H9 (cell line): ENCODE results near the gene ATP11C. TPM values are rescaled to one million over a fixed set of nuclear protein-coding genes. Genes with fewer than 3 reads are reported as not detected.
A peak's percentile ranks its signal among the peaks of the same experiment; 100 is the strongest.

Experiments
- DNase-seq: peaks from one replicate; pipeline ENCODE4 v3.0.0-alpha.2; 2017
- H2AFZ ChIP-seq: one replicate; pipeline ENCODE4 v1.6.1; 2013; ENCODE audit warnings: mild to moderate bottlenecking, low read length, control low read depth, moderate library complexity
- H2AK5ac ChIP-seq: 2 replicates; pipeline ENCODE4 v1.6.1; 2013; ENCODE audit warnings: low read length, control low read depth, mixed read lengths; ENCODE audit not compliant: insufficient read length
- H2BK120ac ChIP-seq: one replicate; pipeline ENCODE4 v1.6.1; 2013; ENCODE audit warnings: low read depth, mild to moderate bottlenecking, low read length, control low read depth, inconsistent platforms; ENCODE audit not compliant: poor library complexity, severe bottlenecking
- H2BK12ac ChIP-seq: 2 replicates; pipeline ENCODE4 v1.6.1; 2013; ENCODE audit warnings: low read length, control low read depth, mixed read lengths, low read depth; ENCODE audit not compliant: insufficient read length
- H2BK15ac ChIP-seq: 2 replicates; pipeline ENCODE4 v1.6.1; 2013; ENCODE audit warnings: low read depth, low read length, control low read depth
- H2BK20ac ChIP-seq: one replicate; pipeline ENCODE4 v1.6.1; 2013; ENCODE audit warnings: low read depth, mild to moderate bottlenecking, low read length, control low read depth, inconsistent platforms; ENCODE audit not compliant: poor library complexity, severe bottlenecking
- H2BK5ac ChIP-seq: 2 replicates; pipeline ENCODE4 v1.6.1; 2013; ENCODE audit warnings: low read length, control low read depth, mixed read lengths; ENCODE audit not compliant: insufficient read length
- H3K14ac ChIP-seq: 2 replicates; pipeline ENCODE4 v1.6.1; 2013; ENCODE audit warnings: low read length, control low read depth; ENCODE audit not compliant: insufficient read depth
- H3K18ac ChIP-seq: 2 replicates; pipeline ENCODE4 v1.6.1; 2013; ENCODE audit warnings: low read depth, mild to moderate bottlenecking, mixed read lengths, low read length, control low read depth; ENCODE audit not compliant: insufficient read length
- H3K23ac ChIP-seq: 2 replicates; pipeline ENCODE4 v1.6.1; 2013; ENCODE audit warnings: low read length, control low read depth, mixed read lengths, low read depth; ENCODE audit not compliant: insufficient read length
- H3K23me2 ChIP-seq: 2 replicates; pipeline ENCODE4 v1.6.1; 2013; ENCODE audit warnings: low read depth, mild to moderate bottlenecking, mixed read lengths, low read length, control low read depth; ENCODE audit not compliant: insufficient read length, poor library complexity, severe bottlenecking
- H3K27ac ChIP-seq: 2 replicates; pipeline ENCODE4 v1.5.1; 2013; ENCODE audit warnings: low read length, control low read depth, mixed read lengths, low read depth; ENCODE audit not compliant: insufficient read length
- H3K27me3 ChIP-seq: 2 replicates; pipeline ENCODE4 v1.6.1; 2013; ENCODE audit warnings: low read length, control low read depth, inconsistent platforms; ENCODE audit not compliant: insufficient read depth
- H3K4ac ChIP-seq: 2 replicates; pipeline ENCODE4 v1.6.1; 2013; ENCODE audit warnings: low read depth, mild to moderate bottlenecking, control low read depth, inconsistent platforms, low read length, moderate library complexity
- H3K4me1 ChIP-seq: 2 replicates; pipeline ENCODE4 v1.6.1; 2013; ENCODE audit warnings: low read length, control low read depth, inconsistent platforms; ENCODE audit not compliant: insufficient read depth
- H3K4me2 ChIP-seq: 2 replicates; pipeline ENCODE4 v1.6.1; 2013; ENCODE audit warnings: low read length, control low read depth, mixed read lengths; ENCODE audit not compliant: insufficient read length, insufficient read depth
- H3K56ac ChIP-seq: 2 replicates; pipeline ENCODE4 v1.6.1; 2013; ENCODE audit warnings: low read depth, mild to moderate bottlenecking, mixed read lengths, low read length, control low read depth; ENCODE audit not compliant: insufficient read length
- H3K79me1 ChIP-seq: 2 replicates; pipeline ENCODE4 v1.6.1; 2013; ENCODE audit warnings: low read depth, mild to moderate bottlenecking, moderate library complexity, low read length, control low read depth, inconsistent platforms; ENCODE audit not compliant: insufficient read depth, poor library complexity, severe bottlenecking
- H3K79me2 ChIP-seq: 2 replicates; pipeline ENCODE4 v1.6.1; 2013; ENCODE audit warnings: low read length, control low read depth, inconsistent platforms; ENCODE audit not compliant: insufficient read depth
- H3K9ac ChIP-seq: 2 replicates; pipeline ENCODE4 v1.6.1; 2013; ENCODE audit warnings: low read length, control low read depth, mixed read lengths; ENCODE audit not compliant: insufficient read length; ENCODE audit errors: extremely low read depth
- H3K9me3 ChIP-seq: one replicate; pipeline ENCODE4 v1.6.1; 2013; ENCODE audit warnings: low read depth, low read length, inconsistent platforms; ENCODE audit not compliant: control insufficient read depth
- H3T11ph ChIP-seq: one replicate; pipeline ENCODE4 v1.6.1; 2013; ENCODE audit warnings: mild to moderate bottlenecking, low read length, control low read depth, inconsistent platforms
- H4K20me1 ChIP-seq: one replicate; pipeline ENCODE4 v1.6.1; 2013; ENCODE audit not compliant: control insufficient read depth, insufficient read length, insufficient read depth
- H4K5ac ChIP-seq: 2 replicates; pipeline ENCODE4 v1.6.1; 2013; ENCODE audit warnings: low read depth, mild to moderate bottlenecking, mixed read lengths, low read length, control low read depth; ENCODE audit not compliant: insufficient read length
- H4K8ac ChIP-seq: replicated peaks from 2 replicates; pipeline ENCODE4 v1.6.1; 2013; ENCODE audit warnings: low read length, control low read depth, mixed read lengths, low read depth; ENCODE audit not compliant: insufficient read length
- H4K91ac ChIP-seq: 2 replicates; pipeline ENCODE4 v1.6.1; 2013; ENCODE audit warnings: low read depth, mild to moderate bottlenecking, moderate library complexity, mixed read lengths, low read length, control low read depth; ENCODE audit not compliant: insufficient read length
- H3K27ac Mint-ChIP-seq, 3 experiments: 2 replicates in 2 of 3; 3 replicates in 1 of 3; pipeline ENCODE4 v1.8.0; 2020 to 2021; ENCODE audit warnings: mixed read lengths in 3 of 3, mild to moderate bottlenecking in 1 of 3, moderate library complexity in 1 of 3
- H3K27me3 Mint-ChIP-seq: 2 replicates; pipeline ENCODE4 v1.8.0; 2021; ENCODE audit warnings: low read depth, mild to moderate bottlenecking, moderate library complexity, mixed read lengths
- H3K36me3 Mint-ChIP-seq, 3 experiments: 2 replicates in 2 of 3; 3 replicates in 1 of 3; pipeline ENCODE4 v1.8.0; 2020 to 2021; ENCODE audit warnings: low read depth in 3 of 3, mixed read lengths in 3 of 3; ENCODE audit not compliant: insufficient read depth in 1 of 3
- H3K4me1 Mint-ChIP-seq, 2 experiments: 2 replicates each; pipeline ENCODE4 v1.8.0; 2020; ENCODE audit warnings: mixed read lengths in 2 of 2
- H3K4me3 Mint-ChIP-seq, 2 experiments: 2 replicates in 1 of 2; 3 replicates in 1 of 2; pipeline ENCODE4 v1.8.0; 2020 to 2021; ENCODE audit warnings: mild to moderate bottlenecking in 2 of 2, mixed read lengths in 2 of 2, moderate library complexity in 1 of 2
- H3K9me3 Mint-ChIP-seq, 2 experiments: 2 replicates in 1 of 2; 3 replicates in 1 of 2; pipeline ENCODE4 v1.8.0; 2020; ENCODE audit warnings: mild to moderate bottlenecking in 2 of 2, mixed read lengths in 2 of 2, moderate library complexity in 1 of 2
- CTCF ChIP-seq: fragments of 200-600 bp; sonication (generic); conservative IDR thresholded peaks from 3 replicates; pipeline ENCODE4 v1.8.0; 2021; ENCODE audit warnings: antibody characterized with exemption, mild to moderate bottlenecking
- WGBS: extraction: QIAGEN DNeasy Blood & Tissue Kit; methylation state at CpG from one replicate; pipeline ENCODE4 v1.1.7; 2013; ENCODE audit warnings: missing lambda C conversion rate, low lambda C conversion rate, mixed read lengths; ENCODE audit not compliant: insufficient read length; ENCODE audit errors: extremely low coverage; 5-methylcytosine and 5-hydroxymethylcytosine counted together
- total RNA-seq: library from RNA; stranded (reverse); gene quantifications from 2 replicates; pipeline ENCODE4 v1.2.1, GENCODE V29; 2021

Gene ATP11C
- total RNA-seq, 1 experiment from 2014 or later, result 28.4 TPM

GRCh38 chrX:139881572-139881971 is 51.3 kb downstream of the ATP11C start:
- H4K5ac ChIP-seq, result no peak overlapping the region
- Mint-ChIP-seq H3K4me3 (no peak overlapping the region), H3K4me1 (peaks cover 9 to 27% of the 10 kb centered on the region in 2 experiments), H3K36me3 (peaks cover 0 to 7% (median 4%) of the 10 kb centered on the region in 3 experiments; a peak in 4 of 7 replicates), H3K9me3 (peaks cover 0 to 38% of the 10 kb centered on the region in 2 experiments; a peak in 2 of 5 replicates), H3K27me3 (no peaks in the 10 kb centered on the region), H3K27ac (peak overlapping the region in 1 of 3 experiments; percentile 21; a peak in 1 of 7 replicates)
- no peaks in the 10 kb centered on the region for H3K23me2 ChIP-seq
- H3K79me2 ChIP-seq, result peaks cover 13% of the 10 kb centered on the region; the same call in 1 of the 2 replicates
- no peak overlapping the region for H3T11ph ChIP-seq
- H3K23ac ChIP-seq, result no peak overlapping the region
- no peak overlapping the region for H3K56ac ChIP-seq
- no peak overlapping the region for H4K8ac ChIP-seq
- peaks cover 5% of the 10 kb centered on the region for H3K79me1 ChIP-seq
- H3K4me1 ChIP-seq, result peaks cover 3% of the 10 kb centered on the region; the same call in 1 of the 2 replicates
- no peak overlapping the region for H2BK20ac ChIP-seq
- no peak overlapping the region for H3K18ac ChIP-seq
- H2BK12ac ChIP-seq, result no peak overlapping the region
- H2BK5ac ChIP-seq, result no peak overlapping the region
- H3K27ac ChIP-seq, result no peak overlapping the region
- H3K9ac ChIP-seq, result no peak overlapping the region
- no CpG with 5 or more reads among the region's 1 CpG for WGBS
- no peaks in the 10 kb centered on the region for H3K9me3 ChIP-seq
- H2BK120ac ChIP-seq, result no peak overlapping the region
- no peak overlapping the region for H3K4ac ChIP-seq
- H3K14ac ChIP-seq, result no peak overlapping the region
- no peaks in the 10 kb centered on the region for H4K20me1 ChIP-seq
- no peak overlapping the region for H3K4me2 ChIP-seq
- no peak for DNase-seq
- H3K27me3 ChIP-seq, result no peaks in the 10 kb centered on the region
- no peak overlapping the region for H2BK15ac ChIP-seq
- TF ChIP-seq CTCF, result no peak
- H2AK5ac ChIP-seq, result no peak overlapping the region
- H4K91ac ChIP-seq, result no peak overlapping the region
- no peak overlapping the region for H2AFZ ChIP-seq
